Measurements from ENCODE around the gene KRTAP10-1. TPM values are rescaled to one million over a fixed set of nuclear protein-coding genes. Genes with fewer than 3 reads are reported as not detected.

The KRTAP10-1 gene
- total RNA-seq, 1 experiment from 2014 or later = not detected

DNA sequence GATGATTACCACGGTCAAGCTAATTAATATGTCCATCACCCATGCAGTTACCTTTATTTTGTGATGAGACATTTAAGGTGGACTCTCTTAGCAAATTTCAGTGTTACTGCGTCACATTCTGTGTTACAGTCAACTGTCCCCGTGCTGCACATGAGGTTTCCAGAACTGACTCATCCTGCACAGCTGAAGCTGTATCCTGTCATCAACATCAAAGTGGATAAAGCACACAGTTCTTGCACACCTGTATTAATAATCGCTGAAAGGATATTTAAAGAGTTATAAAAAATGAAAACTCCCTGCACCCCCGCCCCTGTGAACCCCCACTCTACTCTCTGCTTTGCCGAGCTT, 43.8 kb upstream of the KRTAP10-1 start:
- Histone ChIP-seq H4K20me1 (ENCODE audit: low read length) (no peaks in the 10 kb centered on the region), H3K36me3 (ENCODE audit: low read depth, low read length) (no peaks in the 10 kb centered on the region), H3K9ac (ENCODE audit: low read length) (no peak overlapping the region), H3K9me3 (ENCODE audit: low read length) (0 out of 2 replicates have a peak, but pooled peaks cover 5% of the 10 kb centered on the region), H3K9me2 (replicated peaks; ENCODE audit: low read length) (no peaks in the 10 kb centered on the region), H2AFZ (ENCODE audit: low read length) (no peak overlapping the region), H3K79me2 (ENCODE audit: low read length) (no peaks in the 10 kb centered on the region), H3F3A (ENCODE audit: low read length, unreplicated experiment) (no peaks in the 10 kb centered on the region), H3K4me2 (ENCODE audit: low read length) (peak overlapping the region; percentile 42; the same call in 1 of the 2 replicates), H3K27me3 (ENCODE audit: low read length) (no peaks in the 10 kb centered on the region), H3K4me3 (ENCODE audit: low read length) (no peak overlapping the region), H3K4me1 (ENCODE audit: insufficient read depth, low read length) (peaks cover 10% of the 10 kb centered on the region; the same call in 1 of the 2 replicates), H3K27ac (ENCODE audit: low read length) (no peak overlapping the region)
- ChIA-PET POLR2A (ENCODE audit: unreplicated experiment) (interaction anchor here (0.6 kb wide), 1 partner anchor 218 kb away, joined by 22 read pairs; the partner anchor contains the start of gene UBE2G2), CTCF (interaction anchor here (0.5 kb wide), 1 partner anchor 10 kb away, joined by 3 read pairs; no protein-coding TSS in a partner anchor)
- ATAC-seq (peak; percentile 40), DNase-seq (peak; percentile 64)
- TF ChIP-seq, protein P1, sequence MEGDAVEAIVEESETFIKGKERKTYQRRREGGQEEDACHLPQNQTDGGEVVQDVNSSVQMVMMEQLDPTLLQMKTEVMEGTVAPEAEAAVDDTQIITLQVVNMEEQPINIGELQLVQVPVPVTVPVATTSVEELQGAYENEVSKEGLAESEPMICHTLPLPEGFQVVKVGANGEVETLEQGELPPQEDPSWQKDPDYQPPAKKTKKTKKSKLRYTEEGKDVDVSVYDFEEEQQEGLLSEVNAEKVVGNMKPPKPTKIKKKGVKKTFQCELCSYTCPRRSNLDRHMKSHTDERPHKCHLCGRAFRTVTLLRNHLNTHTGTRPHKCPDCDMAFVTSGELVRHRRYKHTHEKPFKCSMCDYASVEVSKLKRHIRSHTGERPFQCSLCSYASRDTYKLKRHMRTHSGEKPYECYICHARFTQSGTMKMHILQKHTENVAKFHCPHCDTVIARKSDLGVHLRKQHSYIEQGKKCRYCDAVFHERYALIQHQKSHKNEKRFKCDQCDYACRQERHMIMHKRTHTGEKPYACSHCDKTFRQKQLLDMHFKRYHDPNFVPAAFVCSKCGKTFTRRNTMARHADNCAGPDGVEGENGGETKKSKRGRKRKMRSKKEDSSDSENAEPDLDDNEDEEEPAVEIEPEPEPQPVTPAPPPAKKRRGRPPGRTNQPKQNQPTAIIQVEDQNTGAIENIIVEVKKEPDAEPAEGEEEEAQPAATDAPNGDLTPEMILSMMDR (conservative IDR thresholded peaks at IDR 0.05; ENCODE audit: low read depth, low read length) = no peak
- TF ChIP-seq EZH2phosphoT487 (IDR thresholded peaks at IDR 0.05; ENCODE audit: borderline replicate concordance, low read length) = no peak
- no peak for TF ChIP-seq EZH2 (IDR thresholded peaks at IDR 0.05; ENCODE audit: low read length, unreplicated experiment)
- no TSS peak for BruUV-seq (replicated peaks)
- intact Hi-C loops (cut with micrococcal nuclease) = no loop called here

DNA sequence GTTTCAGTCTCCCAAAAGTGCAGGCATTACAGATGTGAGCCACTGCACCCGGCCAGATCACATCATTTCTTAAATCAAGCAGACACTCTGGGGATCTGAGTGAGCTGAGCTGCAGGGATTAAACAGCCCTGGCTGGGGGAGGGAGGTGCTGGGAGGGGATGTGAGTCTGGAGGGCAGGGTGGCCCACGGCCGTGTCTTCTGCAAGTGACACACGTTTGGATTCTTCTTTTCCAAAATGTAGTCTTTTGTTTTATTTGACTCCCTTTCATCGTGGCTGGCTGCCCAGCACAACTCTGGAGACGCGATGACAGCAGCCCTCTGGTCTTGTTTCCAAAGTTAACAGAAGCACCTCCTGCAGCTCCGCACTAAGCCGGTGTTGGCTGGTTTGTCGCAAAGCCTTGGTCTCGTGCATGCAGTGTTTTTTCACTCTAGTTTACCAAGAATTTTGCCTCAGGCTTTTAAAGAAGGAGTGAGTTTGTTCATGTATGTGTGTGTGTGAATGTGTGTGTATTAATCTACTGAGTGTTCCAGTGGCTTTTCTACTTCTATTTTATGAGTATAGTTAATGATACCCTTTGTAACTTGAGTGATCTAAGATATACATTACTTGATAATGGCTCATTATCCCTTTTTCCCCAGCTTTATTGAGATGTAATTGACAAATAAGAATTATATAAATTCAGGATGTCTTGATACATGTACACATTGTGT, 43.2 kb upstream of the KRTAP10-1 start:
- H3K36me3 ChIP-seq (ENCODE audit: low read depth, low read length) = no peaks in the 10 kb centered on the region
- intact Hi-C loops (cut with micrococcal nuclease) = no loop called here
- ChIA-PET CTCF (no interaction called here), POLR2A (ENCODE audit: unreplicated experiment) (no interaction called here)
- H3K4me3 ChIP-seq (ENCODE audit: low read length) = no peak overlapping the region
- no peaks in the 10 kb centered on the region for H3K79me2 ChIP-seq (ENCODE audit: low read length)
- TF ChIP-seq, protein P1 (conservative IDR thresholded peaks at IDR 0.05; ENCODE audit: low read depth, low read length) = no peak
- no peak for TF ChIP-seq EZH2 (IDR thresholded peaks at IDR 0.05; ENCODE audit: low read length, unreplicated experiment)
- no peak for TF ChIP-seq EZH2phosphoT487 (IDR thresholded peaks at IDR 0.05; ENCODE audit: borderline replicate concordance, low read length)
- no peaks in the 10 kb centered on the region for H3K9me2 ChIP-seq (replicated peaks; ENCODE audit: low read length)
- no peak overlapping the region for H3K27ac ChIP-seq (ENCODE audit: low read length)
- no peaks in the 10 kb centered on the region for H3F3A ChIP-seq (ENCODE audit: low read length, unreplicated experiment)
- peak overlapping the region; percentile 42; the same call in 1 of the 2 replicates for H3K4me2 ChIP-seq (ENCODE audit: low read length)
- 0 out of 2 replicates have a peak, but pooled peaks cover 5% of the 10 kb centered on the region for H3K9me3 ChIP-seq (ENCODE audit: low read length)
- H3K9ac ChIP-seq (ENCODE audit: low read length) = no peak overlapping the region
- no TSS peak for BruUV-seq (replicated peaks)
- ATAC-seq = no peak
- H2AFZ ChIP-seq (ENCODE audit: low read length) = 0 out of 2 replicates have a peak overlapping the region, but pooled peaks have one; percentile 17
- peaks cover 10% of the 10 kb centered on the region; the same call in 1 of the 2 replicates for H3K4me1 ChIP-seq (ENCODE audit: insufficient read depth, low read length)
- DNase-seq = peak; percentile 12
- no peaks in the 10 kb centered on the region for H3K27me3 ChIP-seq (ENCODE audit: low read length)
- H4K20me1 ChIP-seq (ENCODE audit: low read length) = no peaks in the 10 kb centered on the region

DNA sequence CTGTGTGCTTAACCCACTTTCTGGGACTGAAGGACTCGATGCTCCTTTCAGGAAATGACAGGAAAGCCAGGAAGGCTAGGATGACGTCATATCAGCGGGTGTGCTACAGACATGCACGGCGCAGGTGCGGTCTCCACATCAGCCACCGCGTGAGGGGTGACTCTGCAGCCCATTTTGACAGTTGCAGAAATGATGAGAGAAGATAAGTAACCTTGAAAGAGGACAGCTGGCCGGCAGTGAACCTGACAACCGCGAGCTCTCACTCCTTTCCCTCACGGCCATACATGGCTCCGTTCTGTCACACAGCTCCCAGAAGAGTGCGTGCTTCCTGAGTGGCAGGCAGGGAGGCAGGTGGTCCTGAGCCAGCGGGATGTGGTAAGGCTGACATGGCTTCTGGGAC, 42.1 kb upstream of the KRTAP10-1 start:
- Histone ChIP-seq H3K79me2 (ENCODE audit: low read length) (no peaks in the 10 kb centered on the region), H2AFZ (ENCODE audit: low read length) (no peak overlapping the region), H3K9ac (ENCODE audit: low read length) (no peak overlapping the region), H3K27me3 (ENCODE audit: low read length) (no peaks in the 10 kb centered on the region), H3K27ac (ENCODE audit: low read length) (no peak overlapping the region), H3K4me1 (ENCODE audit: insufficient read depth, low read length) (peaks cover 10% of the 10 kb centered on the region; the same call in 1 of the 2 replicates), H3K4me2 (ENCODE audit: low read length) (no peak overlapping the region), H3K9me3 (ENCODE audit: low read length) (0 out of 2 replicates have a peak, but pooled peaks cover 5% of the 10 kb centered on the region), H3K4me3 (ENCODE audit: low read length) (no peak overlapping the region), H4K20me1 (ENCODE audit: low read length) (no peaks in the 10 kb centered on the region), H3K36me3 (ENCODE audit: low read depth, low read length) (no peaks in the 10 kb centered on the region), H3F3A (ENCODE audit: low read length, unreplicated experiment) (no peaks in the 10 kb centered on the region), H3K9me2 (replicated peaks; ENCODE audit: low read length) (no peaks in the 10 kb centered on the region)
- ATAC-seq (no peak), DNase-seq (no peak)
- ChIA-PET CTCF (no interaction called here), POLR2A (ENCODE audit: unreplicated experiment) (no interaction called here)
- BruUV-seq (replicated peaks) = no TSS peak
- intact Hi-C loops (cut with micrococcal nuclease) = no loop called here
- TF ChIP-seq EZH2phosphoT487 (IDR thresholded peaks at IDR 0.05; ENCODE audit: borderline replicate concordance, low read length) = no peak
- TF ChIP-seq, protein P1 (conservative IDR thresholded peaks at IDR 0.05; ENCODE audit: low read depth, low read length) = no peak
- no peak for TF ChIP-seq EZH2 (IDR thresholded peaks at IDR 0.05; ENCODE audit: low read length, unreplicated experiment)
